Stimulated activated CD4-positive, alpha-beta T cell treated with anti-CD3 and anti-CD28 coated beads, Interleukin-4, amount 100 ng/mL, for 24 hours (primary cell): ENCODE results near the gene MBP.
A peak's percentile ranks its signal among the peaks of the same experiment; 100 is the strongest.

ENCODE experiments used
- DNase-seq: peaks from one replicate; pipeline ENCODE4 v3.0.0-alpha.2; 2020

MBP gene

DNA sequence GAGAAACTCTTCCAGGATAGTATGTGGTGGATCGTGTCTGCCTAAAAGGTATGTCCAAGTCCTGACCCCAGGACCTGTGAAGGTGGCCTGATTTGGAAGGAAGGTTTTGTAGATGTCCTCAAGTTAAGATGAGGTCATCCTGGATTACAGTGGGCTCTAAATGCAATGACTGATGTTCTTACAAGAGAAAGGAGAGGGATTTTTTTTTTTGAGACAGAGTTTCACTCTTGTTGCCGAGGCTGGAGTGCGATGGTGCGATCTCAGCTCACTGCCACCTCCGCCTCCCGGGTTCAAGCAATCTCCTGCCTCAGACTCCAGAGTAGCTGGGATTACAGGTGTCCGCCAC, 19.9 kb downstream of the MBP start:
- no peak for DNase-seq

- no peak for DNase-seq
These were observed 20.4 kb downstream of the MBP start for GRCh38 chr18:77111951-77112746.

DNA sequence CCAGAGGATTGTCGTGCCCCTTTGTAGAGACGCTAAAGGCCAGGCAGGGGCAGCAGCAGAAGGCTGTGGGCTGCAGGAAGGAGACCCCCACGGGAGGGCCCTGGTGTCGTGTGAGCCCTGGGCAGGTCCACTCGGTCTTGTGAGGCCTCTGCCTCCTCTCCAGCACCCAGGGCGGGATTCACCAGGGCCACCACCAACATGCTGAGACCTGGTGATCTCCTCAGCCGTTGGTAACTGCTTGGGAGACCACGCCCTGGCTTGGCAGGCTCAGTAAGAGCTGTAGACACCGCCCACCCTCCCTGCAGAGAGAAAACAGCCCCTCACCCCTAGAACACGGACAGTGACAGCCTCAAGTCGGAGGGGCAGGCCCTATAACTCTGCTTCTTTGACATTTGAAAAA, 21.1 kb downstream of the MBP start:
- DNase-seq: no peak

DNA sequence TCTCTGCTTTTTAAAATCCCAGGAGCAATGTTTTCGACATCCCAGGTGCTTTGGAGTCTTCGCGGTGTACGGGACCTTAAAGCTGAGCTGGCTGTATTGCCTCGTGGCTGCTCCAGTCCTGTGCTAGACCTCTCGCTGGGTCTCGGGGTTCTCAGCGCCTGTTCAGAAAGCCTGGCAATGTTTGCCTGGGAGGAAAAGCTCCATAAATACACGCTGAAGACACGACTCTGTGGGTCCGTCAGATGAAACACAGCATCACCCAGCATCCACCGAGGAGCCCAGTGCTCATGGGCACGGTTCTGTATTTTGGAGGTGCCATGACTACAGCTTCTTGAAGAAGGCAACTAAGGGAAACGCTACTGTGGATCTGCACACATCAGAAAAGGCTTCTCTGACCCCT, 21.6 kb downstream of the MBP start:
- no peak for DNase-seq

GRCh38 chr18:77110400-77110799, 22.2 kb downstream of the MBP start:
- DNase-seq: no peak

DNA sequence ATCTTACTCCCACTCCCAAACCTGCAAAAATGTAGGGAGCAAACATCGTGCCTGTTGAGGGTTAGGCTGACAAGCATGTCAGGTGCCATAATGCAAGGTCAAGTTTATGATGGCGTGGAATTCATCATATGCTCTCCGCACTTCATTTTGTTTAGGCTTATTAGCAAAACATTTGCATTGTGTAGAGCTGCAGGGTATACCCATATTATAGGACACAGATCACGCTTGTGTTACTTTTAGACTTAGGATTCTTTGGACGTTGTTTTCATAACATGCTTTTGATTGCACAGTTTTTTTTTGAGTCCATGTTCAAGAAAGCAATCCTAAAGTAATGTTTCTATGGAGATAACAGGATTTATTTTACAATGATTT, 22.9 kb downstream of the MBP start:
- no peak for DNase-seq

DNA sequence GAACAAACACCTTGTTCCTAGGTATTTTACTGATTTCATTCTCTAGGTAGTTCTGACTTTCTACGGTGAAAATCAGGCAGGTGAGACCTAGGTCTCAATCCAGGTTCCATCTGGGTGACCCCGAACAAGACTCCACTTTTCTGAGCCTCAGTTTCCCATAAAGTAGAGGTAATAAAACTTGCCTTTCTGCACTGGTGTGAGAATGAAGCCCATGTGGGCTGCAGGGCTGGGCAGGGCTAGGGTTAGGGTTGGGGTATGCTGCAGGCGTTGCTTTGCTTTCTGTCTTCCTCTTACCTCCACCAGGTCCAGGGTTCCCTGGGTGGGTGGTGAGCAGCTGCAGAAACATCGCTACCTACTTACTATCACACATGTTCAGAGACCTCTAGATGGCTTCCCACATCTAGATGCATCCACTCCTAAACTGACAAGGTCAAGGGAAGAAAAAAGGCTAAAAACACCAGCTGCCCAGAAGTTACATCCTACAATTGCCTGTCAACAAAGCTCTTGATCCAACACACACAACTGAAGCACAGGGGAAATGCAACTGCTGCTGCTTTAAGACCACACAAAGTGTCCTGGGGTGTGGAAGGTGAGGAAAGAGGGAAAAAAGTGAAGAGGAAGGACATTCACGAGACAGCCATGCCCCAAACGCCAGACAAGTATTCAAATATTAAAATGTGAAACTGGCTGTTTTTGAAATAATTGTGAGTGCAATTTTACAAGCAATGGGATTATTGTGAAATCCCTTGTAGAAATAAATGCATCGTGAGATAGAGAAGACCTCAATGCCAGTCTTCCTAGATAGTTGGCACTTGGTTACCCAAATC, 23.5 kb downstream of the MBP start:
- DNase-seq: no peak

DNA sequence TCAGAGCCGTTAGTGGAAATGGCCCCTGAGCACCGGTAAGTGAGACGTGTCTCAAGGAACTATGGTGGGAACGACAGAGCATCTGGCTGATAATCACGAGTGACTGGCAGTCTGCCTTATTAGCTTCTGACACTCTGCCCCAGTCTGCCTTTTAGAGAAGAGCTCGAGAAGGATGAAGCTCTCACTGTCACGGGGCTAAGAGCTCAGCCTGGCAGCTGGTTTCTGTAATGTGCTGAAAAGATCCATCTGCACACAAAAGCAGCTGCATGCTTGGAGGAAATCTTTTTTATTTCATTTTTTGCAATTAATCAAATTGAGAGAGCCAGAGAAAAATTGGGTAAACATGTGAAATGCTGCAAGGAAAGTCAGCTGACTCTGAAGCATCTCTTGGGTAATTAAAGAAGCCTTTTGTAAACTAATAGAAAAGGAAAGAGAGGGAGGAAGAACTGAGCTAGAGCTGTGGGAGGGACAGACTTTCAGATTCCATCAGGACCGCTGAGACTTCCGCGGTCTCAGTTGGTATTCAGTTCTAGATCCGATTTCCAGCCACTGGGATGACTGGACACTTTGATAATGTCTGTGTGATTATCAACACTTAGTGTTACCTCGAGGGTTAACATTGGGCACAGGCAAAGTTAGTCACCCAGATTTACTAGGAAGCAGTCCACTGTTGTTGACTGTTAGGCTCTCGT, 24.4 kb downstream of the MBP start:
- DNase-seq: peak; percentile 66

DNA sequence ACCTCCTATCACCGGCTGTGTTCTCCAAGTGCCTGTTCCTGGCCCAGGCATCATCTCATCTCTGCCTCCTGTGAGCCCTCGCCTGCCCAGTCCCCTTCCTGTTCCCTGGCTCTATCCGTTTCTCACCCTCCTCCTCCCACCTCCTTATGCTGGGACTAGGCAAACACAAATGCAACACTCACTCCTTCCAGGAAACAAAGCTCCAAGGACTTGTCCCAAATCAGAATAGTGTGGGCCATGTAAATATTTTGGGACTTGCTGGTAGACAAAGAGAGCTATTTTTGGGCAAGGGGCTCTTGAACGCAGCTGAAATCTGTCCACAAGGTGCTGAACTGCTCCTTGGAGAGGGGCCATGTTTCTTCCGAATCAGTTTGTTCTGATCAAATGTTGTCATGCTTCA, 25.3 kb downstream of the MBP start:
- no peak for DNase-seq

- DNase-seq: peak; percentile 75
These were observed 26.3 kb downstream of the MBP start for GRCh38 chr18:77106331-77106730.

DNA sequence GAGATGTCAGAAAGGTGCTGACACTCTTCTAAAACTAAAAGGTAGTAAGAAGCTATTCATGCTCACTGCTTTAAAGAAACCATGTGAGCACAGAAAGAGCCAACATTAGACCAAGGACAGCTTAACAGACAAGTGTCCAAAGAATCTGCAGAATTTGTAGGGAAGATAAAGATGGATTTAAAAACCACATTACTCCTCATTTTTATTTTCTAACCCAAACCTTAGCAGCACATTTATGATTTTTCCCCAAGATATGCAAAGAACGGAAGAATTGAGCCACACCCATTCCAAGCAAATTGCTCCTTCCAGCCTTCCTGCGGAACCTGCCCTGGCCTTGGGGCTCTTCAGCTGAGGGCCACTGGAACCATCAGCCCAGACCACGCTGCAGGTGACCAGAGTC, 26.9 kb downstream of the MBP start:
- DNase-seq: no peak

DNA sequence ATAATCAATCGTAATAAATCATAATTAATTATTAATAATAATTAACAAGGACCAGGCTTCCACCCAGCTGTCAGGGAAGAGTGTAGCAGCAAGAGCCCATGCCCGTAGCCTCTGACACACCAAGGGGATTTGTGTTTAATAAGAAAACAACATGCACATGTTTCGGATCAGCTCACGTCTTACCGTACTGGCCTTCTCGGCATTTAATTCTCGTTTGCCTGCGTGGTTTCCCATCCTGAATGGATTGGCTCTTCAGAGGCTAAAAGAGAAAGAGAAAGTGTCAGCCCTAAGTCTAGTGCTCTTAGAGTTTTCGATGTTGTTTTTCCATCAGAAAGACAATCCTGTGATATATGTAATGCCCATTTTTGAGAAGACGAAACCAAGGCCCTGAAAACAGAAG, 27.6 kb downstream of the MBP start:
- no peak for DNase-seq

DNA sequence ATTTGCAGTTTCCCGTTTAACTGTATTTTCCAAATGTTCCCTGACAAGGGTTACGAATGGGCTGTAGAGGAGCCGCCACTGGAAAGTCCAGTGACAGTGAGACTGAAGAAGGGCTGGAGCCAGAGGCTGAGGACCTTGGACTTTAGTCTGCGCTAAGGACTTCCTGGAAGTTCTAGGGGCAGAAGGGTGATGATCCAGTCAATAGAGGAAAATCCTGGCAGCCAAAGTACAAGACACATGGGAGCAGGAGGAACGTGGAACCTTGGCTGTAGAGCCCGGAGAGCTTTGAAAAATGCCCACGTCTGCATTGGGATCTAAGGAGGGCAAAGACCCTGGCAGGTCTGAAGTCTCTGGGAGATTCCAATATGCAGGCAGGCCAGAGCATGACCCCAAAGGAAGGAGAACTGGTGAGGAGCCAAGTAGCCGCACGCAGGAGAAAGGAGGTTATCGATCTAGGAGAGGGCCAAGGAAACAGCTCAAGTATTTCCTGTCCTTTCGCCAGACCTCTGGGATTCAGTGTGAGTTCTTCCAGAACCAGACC, 28.5 kb downstream of the MBP start:
- DNase-seq: peak; percentile 2

DNA sequence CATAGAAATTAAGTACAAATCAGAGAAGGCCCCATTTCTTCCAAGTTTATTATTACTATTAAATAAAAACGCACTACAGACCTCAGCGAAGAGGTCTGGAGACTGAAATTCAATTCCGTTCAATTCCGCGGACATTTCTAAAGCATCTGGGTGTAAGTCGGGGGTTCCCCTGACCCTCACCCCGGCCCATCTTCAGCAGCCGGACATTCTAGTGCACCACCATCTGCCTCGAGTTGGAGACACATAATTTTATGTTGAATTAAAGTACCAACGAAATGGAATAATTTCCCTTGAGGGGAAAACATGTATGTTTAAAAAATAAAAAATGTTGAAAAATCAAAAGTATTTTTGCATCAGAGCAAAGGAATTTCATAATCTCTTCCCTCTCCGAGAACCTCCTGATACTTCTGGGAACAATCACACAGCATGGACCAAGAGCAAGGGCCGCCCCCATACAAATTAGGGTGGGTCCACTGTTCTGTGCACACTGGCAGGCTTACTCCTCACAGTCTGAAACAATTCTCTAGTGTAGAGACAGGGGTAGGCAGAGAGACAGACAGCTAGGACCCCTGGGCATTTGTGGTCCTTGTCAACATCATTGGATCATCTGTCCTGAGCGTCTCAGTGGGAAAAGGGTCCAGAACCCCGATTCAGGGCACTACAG, 29.3 kb downstream of the MBP start:
- DNase-seq: no peak

GRCh38 chr18:77102259-77103040, 30.1 kb downstream of the MBP start:
- DNase-seq: peak; percentile 37

DNA sequence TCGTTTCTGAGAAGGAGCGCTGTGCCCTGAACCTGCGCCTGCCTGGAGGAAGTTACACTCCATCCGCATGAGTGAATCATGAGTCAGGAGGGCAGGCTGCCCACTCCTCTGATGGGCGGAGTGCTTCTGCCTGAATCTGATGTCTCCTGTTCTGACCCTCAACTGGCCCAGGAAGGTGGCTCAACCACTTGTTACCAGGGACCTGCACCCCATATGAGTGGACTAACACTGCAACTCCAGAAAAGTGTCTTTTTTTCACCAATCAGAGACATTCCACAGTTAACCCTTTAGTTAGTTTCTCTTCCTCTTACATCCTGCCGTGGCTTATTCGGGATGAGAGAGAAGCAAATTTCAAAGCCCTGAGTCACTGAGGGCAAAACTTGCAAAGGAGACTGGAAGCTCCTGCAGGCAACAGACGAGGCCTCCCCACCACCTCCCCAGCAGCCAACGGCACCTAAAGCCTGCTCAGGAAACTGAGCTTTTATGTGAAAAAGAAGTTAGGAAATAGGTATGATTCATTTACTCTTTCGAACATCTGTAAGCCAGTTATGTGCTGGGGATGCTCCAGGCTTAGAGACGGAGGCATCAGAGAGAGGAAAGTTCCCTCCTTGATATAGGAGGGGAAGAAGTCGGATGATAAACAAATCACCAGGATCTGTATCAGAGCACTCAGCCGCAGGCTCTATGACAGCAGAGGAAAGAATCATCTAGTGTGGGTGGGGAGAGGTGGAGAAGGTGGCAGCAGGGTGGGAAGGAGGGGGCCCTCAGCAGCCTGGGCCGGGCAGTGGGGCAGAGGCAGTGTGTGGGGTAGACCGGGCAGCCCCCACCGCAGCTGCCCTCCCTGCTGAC, 30.9 kb downstream of the MBP start:
- DNase-seq: peak; percentile 73

GRCh38 chr18:77100751-77101355, 31.7 kb downstream of the MBP start:
- peak; percentile 33 for DNase-seq

- no peak for DNase-seq
These were observed 32.9 kb downstream of the MBP start for GRCh38 chr18:77099485-77100370.

DNA sequence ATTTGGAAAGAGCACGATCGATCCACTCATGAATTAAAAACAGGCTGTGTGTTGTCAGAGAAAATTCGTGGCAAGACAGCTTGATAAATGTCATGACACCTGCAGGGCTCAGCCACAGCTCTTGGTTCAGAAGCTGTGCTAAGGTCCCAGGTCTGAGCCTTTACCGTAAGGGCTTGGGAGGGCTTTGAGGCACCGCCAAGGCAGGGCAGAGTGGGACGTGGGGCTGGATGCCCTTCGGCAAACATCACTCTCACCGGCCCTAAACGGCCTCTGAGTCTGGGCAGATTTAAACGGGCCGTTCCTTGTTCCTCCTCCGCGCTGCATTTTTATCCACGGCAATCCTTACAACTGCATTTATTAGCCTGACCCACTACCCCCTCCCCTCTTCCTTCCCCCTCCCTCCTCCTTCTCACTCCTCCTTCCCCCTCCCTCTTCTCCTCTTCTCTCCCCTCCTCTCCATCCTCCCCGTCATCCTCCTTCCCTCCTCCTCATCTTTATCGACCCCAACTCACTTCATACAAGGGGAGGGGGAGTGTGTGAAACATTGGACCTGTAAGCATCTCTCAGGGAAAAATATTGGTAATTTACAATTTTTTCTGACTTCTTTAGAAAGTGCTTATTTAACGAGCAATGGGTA, 33.9 kb downstream of the MBP start:
- DNase-seq: no peak
